ENCODE measurements around the gene HSPA8.
"Not testable (repeated sequence)": the region's sequence is repeated elsewhere in the genome, so short reads cannot be mapped to it uniquely, and the experiment has no call there.

The HSPA8 gene

GRCh38 chr11:123061403-123062157, at the start of gene HSPA8:
Gene HSPA8, minus strand, starts transcription at chr11:123062136. Its CDS starts 812 bp downstream, at chr11:123061324.
- peak; percentile 81 for DNase-seq

GRCh38 chr11:123111465-123111864, 49.5 kb upstream of the HSPA8 start:
- peak; percentile 78 for DNase-seq

- no peak for DNase-seq
These were observed 48.5 kb upstream of the HSPA8 start for GRCh38 chr11:123110397-123110796.

GRCh38 chr11:123107945-123108495, 46.1 kb upstream of the HSPA8 start:
- DNase-seq = no peak

GRCh38 chr11:123104697-123105096, 42.8 kb upstream of the HSPA8 start:
- no peak for DNase-seq

- DNase-seq = peak; percentile 84
These were observed 41.5 kb upstream of the HSPA8 start for GRCh38 chr11:123103326-123103980.

GRCh38 chr11:123100379-123101085, 38.6 kb upstream of the HSPA8 start:
- no peak for DNase-seq

- no peak for DNase-seq
These were observed 37.1 kb upstream of the HSPA8 start for GRCh38 chr11:123098990-123099389.

GRCh38 chr11:123093739-123094138, 31.8 kb upstream of the HSPA8 start:
- no peak for DNase-seq

- no peak for DNase-seq
These were observed 29.6 kb upstream of the HSPA8 start for GRCh38 chr11:123091506-123091905.

- not testable (repeated sequence) for DNase-seq
These were observed 28.2 kb upstream of the HSPA8 start for GRCh38 chr11:123090168-123090567.

GRCh38 chr11:123088896-123089295, 27.0 kb upstream of the HSPA8 start:
- not testable (repeated sequence) for DNase-seq

GRCh38 chr11:123087657-123088056, 25.7 kb upstream of the HSPA8 start:
- not testable (repeated sequence) for DNase-seq

- DNase-seq = no peak
These were observed 24.4 kb upstream of the HSPA8 start for GRCh38 chr11:123086305-123086704.

GRCh38 chr11:123085497-123085896, 23.6 kb upstream of the HSPA8 start:
- DNase-seq = no peak

GRCh38 chr11:123084454-123084853, 22.5 kb upstream of the HSPA8 start:
- DNase-seq = no peak

- no peak for DNase-seq
These were observed 21.7 kb upstream of the HSPA8 start for GRCh38 chr11:123083623-123084029.

- DNase-seq = no peak
These were observed 21.0 kb upstream of the HSPA8 start for GRCh38 chr11:123082977-123083376.

- no peak for DNase-seq
These were observed 18.1 kb upstream of the HSPA8 start for GRCh38 chr11:123080015-123080414.

- DNase-seq = no peak
These were observed 14.5 kb upstream of the HSPA8 start for GRCh38 chr11:123076484-123076883.

- no peak for DNase-seq
These were observed 11.6 kb upstream of the HSPA8 start for GRCh38 chr11:123073343-123074057.

GRCh38 chr11:123072762-123073161, 10.8 kb upstream of the HSPA8 start:
- no peak for DNase-seq

GRCh38 chr11:123072332-123072761, 10.4 kb upstream of the HSPA8 start:
- DNase-seq = peak; percentile 86

All from NCI-H526 treated with DMSO at 0.1 percent for 48 hours (cell line).